GM12892 (cell line): ENCODE measurements around the gene LARP1B.

Experiments
- POLR2A ChIP-seq: IDR thresholded peaks from 2 replicates; pipeline ENCODE4 v1.6.1; 2011; ENCODE audit warnings: low read depth, low read length, control low read depth
- POLR2AphosphoS5 ChIP-seq: IDR thresholded peaks from 2 replicates; pipeline ENCODE4 v1.6.1; 2011; ENCODE audit warnings: low read depth, low read length, control low read depth

DNA sequence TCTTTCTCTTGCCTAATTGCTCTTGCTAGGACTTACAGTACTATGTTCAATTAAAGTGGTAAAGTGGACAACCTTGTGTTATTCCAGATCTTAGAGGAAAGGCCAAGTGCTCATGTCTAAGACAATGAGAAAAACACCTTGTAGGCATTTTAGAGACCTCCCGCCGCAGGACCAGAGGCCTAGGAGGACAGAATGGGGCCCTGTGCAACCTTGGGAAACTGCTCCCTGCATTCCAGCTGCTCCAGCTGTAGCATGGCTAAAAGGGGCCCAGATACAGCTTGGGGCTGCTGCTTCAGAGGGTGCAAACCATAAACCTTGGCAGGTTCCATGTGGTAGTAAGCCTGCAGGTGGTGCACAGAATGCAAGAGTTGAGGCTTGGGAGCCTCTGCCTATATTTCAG is 125.5 kb downstream of the LARP1B start:
- TF ChIP-seq POLR2AphosphoS5 (no peak), POLR2A (no peak)
